Embryonic facial prominence (tissue), 1 donor: ENCODE data around the gene GRWD1.
A peak's percentile ranks its signal among the peaks of the same experiment; 100 is the strongest.

ENCODE experiments used
- DNase-seq: peaks from one replicate; pipeline ENCODE4 v3.0.0-alpha.2; 2016; ENCODE audit errors: extremely low spot score

GRWD1 gene

DNA sequence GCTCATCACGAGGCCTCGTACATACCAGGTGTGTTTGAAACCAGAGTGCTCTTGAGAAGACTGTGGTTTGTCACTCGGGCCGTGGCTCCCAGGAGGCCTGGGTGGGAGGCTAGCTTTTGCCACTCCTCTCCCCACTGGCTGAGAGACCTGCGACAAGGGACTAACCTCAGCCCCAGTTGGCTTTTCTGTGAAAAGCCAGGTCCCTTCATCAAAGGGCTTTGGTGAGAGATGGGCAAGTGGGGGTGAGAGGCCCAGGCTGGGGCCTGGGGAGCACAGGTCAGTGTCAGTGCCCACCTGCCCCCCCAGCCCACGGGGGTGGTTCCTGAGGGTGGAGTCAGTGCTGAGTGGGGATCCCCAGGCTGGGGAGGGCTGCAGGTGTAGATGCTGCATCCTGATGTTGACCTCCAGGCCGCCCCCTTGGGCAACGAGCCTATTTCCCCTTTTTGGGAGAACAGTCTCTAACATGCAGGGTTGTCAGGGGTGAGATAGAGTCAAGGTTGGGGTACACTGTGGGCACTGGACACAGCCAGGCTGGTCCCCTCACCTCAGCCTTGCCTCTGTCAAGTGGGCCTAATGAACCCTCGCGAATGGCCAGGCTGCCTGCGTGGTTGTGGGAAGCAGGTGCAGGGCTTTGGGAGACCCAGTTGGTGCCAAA lies 10.3 kb downstream of the GRWD1 start:
- no peak for DNase-seq

DNA sequence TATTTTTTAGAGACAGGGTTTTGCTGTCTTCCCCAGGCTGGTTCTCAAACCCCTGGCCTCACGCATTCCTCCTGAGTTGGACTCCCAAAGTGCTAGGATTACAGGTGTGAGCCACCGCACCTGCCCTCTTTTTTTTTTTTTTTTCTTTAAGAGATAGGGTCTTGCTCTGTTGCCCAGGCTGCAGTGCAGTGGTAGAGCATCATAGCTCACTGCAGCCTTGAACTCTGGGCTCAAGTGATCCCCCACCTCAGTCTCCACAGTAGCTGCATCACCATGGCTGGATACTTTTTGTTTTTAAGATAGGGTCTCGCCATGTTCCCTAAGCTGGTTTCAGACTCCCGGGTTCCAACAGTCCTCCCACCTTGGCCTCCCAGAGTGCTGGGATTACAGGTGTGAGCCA lies 11.1 kb downstream of the GRWD1 start:
- DNase-seq, result no peak

DNA sequence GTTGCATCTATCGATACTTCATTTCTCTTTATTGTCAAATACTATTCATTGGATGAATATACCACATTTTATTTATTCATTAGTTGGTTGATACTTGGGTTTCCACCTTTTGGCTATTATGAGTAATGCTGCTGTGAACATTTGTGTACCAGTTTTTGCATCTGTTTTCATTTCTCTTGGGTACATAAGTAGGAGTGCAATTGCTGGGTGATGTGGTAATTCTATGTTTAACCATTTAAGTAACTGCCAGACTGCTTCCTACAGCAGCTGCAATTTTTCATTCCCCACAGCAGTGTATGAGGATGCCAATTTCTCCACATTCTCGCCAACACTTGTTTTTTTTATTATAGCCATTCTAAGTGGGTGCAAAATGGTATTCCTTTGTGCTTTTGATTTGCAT lies 12.2 kb downstream of the GRWD1 start:
- no peak for DNase-seq

DNA sequence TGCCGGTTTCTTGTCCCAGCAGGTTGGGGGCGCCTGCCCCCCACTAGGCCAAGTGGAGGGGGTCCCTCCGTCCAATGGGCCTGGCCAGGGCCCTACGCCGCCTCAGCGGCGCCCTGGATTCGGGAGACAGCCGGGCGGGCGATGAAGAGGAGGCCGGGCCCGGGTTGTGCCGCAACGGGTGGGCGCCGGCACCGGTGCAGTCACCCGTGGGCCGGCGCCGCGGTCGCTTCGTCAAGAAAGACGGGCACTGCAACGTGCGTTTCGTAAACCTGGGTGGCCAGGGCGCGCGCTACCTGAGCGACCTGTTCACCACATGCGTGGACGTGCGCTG lies 15.8 kb downstream of the GRWD1 start:
- no peak for DNase-seq

DNA sequence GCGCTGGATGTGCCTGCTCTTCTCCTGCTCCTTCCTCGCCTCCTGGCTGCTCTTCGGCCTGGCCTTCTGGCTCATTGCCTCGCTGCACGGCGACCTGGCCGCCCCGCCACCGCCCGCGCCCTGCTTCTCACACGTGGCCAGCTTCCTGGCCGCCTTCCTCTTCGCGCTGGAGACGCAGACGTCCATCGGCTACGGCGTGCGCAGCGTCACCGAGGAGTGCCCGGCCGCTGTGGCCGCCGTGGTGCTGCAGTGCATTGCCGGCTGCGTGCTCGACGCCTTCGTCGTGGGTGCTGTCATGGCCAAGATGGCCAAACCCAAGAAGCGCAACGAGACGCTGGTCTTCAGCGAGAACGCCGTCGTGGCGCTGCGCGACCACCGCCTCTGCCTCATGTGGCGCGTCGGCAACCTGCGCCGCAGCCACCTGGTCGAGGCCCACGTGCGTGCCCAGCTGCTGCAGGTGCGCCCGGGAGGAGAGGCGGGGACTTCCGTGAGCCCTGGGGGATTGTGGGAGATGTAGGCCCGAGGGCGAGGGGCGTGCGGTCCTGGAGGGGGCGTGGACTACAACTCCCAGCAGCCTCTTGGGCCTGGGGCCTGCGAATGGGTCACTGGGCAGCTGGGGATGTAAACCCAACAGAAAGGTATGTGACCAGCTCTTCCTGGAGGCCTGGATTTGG lies 16.3 kb downstream of the GRWD1 start:
- DNase-seq, result no peak

DNA sequence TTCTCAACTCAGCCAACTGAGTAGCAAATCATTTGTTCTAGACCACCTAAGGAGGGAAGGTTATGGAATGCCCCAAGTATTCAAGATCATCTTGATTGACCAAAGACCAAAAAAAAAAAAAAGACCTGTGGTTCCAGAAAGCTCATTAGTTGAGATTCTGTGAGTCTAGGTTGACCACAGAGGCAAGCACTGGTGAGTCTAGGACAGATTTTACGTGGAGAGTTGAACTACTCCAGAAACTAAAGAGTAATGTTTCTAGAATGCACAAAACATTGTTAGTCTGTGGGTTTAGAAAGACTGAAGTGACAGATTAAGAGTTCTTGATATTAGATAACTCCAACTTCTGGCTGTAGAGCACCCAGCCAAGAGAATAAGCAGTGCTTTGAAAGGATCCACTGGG lies 19.4 kb downstream of the GRWD1 start:
- DNase-seq, result no peak

DNA sequence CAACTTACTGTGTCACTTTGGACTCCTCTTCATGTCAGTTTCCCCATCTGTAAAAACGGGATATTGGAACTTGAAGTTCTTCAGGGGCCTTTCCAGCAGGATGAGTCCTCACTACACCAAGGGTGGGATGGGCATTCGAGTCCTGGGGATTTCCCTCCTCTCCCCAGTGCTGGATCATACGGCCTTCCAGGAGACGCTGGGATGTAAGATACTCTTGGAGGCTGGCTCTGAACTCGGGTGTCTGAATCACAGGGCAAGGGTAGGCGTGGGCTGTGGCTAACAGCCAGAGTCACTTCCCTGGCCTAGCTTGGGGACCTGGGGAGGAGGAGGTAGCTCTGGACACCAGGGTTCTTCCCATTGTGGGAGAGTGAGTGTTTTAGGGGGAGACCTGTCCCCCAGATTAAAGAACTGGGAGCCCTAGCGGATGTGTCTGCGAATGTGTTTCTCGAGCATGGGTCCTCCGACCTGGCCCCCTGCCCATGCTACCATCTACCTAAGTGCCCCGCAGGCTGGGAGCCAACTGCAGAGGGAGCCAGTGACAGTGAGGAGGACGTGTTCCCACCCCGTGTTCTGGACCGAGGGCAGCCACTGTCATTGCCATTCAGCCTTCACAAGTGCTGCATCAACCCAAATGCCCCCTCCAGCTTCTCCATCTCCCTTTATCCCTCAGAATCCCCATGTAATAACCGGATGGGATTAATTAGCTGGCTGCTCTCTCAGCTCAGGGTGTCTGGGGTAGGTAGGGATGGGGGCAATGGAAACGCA lies 21.0 kb downstream of the GRWD1 start:
- no peak for DNase-seq

DNA sequence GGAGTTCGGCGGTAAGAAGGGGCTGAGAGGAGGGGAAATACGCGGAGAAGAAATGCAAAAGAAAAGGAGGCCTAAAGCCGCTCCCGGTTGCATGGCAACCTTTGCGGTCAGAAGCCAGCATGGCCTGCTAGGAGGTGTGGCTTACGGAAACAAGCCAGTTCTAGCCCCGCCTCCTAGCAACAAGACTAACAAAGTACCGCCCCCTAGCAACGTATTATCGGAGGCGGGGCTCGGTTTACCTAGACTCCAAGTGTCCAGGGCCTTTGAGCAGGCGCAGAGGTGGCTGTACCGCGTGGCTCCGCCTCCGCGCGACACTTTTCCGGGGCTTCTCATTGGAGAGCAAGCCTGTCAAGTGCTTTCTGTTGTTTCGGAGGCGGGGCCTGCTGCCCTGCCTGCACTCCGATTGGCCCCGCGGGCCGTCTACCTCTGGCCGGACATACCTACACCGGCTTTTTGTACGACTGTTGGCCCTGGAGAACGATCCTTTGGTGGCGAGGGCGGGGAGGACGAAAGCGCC lies 23.0 kb downstream of the GRWD1 start:
- peak; percentile 99 for DNase-seq

DNA sequence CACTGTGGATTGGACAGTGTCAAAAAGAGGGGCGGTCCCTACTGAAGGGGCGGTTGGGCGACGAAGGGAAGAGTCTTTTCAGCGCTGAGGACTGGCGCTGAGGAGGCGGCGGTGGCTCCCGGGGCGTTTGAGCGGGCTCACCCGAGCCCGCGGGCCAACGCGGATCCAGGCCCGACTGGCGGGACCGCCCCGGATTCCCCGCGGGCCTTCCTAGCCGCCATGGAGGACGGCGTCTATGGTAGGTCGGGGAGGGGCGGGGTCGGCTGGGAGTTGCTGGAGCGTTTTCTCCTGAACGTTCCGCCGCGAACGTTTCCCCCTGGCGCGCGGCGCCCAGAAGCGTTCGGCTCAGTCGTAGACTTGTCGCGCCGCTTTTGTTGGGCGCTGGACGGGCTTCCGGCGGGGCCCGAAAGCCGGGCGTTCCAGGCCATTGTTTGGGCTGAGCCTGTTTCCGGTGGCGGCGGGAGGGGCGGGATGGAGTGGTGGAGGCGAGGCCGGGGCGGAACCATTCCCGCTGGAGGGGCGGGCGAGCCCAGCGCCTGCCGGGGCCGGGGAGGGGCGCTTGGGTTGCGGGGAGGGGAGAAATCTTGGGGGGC lies 23.6 kb downstream of the GRWD1 start, which contains the start of gene CYTH2:
Gene CYTH2, plus strand, starts transcription at position 81 of the 593 bp plus-strand sequence. Its CDS starts 139 bp downstream, at position 220.
- DNase-seq, result no peak

DNA sequence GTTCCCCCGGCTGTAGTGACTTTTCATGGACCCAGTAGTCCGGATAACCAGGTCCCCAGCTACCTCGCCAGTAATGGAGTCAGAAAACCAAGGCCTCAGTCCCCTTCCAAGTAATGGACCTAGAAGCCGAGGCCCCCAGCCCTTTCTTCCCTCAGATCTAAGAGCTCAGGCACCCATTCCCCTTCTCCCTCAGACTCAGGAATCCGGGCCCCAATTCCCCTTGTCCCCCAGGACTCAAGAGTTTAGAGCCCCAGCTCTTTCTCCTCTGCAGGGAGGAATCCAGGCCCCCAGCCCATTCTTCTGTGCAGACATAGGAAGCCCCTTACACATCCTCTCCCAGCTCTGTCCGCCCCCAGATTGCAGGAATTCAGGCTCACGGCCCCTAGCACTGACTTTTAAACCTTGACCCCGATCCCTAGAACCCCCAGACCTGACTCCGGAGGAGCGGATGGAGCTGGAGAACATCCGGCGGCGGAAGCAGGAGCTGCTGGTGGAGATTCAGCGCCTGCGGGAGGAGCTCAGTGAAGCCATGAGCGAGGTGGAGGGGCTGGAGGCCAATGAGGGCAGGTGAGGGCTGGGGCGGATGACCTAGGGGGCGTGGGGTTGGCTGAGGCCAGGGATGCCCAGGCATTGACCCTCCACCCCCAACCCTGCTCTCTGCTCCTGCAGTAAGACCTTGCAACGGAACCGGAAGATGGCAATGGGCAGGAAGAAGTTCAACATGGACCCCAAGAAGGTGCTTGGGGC lies 24.3 kb downstream of the GRWD1 start:
- DNase-seq, result no peak

DNA sequence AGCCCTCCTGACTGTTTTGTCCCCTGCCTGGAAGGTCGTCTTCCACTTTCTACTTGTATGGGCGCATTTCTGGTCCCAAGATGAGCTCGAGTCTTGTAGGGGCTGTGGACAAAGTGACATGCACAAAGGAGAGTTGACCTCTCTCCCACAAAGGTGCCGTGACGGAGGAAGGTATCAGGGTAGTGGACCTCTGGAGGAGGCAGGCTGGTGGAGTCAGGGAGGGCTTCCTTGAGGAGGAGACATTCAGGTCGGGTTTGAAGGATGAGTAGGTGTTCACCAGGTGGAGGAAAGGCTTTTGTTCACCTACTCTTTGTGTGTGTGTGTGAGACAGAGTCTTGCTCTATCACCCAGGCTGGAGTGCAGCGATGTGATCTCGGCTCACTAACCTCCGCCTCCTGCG lies 25.1 kb downstream of the GRWD1 start:
- DNase-seq, result no peak

DNA sequence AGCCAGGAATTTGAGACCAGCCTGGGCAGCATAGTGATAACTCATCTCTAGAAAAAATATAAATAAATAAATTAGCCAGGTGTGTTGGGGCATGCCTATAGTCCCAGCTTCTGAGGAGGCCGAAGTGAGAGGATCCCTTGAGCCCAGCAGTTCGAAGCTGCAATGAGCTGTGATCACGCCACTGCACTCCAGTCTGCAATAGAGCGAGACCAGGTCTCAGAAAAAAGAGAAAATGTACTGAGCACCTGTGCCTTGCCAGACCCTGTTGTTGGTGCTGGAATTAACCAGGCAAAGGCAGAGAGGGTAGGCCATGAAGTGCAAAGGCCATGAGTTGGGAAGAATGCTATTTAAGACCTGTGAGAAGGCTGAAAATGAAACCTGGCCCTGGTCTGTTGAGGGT lies 26.1 kb downstream of the GRWD1 start:
- DNase-seq, result no peak

DNA sequence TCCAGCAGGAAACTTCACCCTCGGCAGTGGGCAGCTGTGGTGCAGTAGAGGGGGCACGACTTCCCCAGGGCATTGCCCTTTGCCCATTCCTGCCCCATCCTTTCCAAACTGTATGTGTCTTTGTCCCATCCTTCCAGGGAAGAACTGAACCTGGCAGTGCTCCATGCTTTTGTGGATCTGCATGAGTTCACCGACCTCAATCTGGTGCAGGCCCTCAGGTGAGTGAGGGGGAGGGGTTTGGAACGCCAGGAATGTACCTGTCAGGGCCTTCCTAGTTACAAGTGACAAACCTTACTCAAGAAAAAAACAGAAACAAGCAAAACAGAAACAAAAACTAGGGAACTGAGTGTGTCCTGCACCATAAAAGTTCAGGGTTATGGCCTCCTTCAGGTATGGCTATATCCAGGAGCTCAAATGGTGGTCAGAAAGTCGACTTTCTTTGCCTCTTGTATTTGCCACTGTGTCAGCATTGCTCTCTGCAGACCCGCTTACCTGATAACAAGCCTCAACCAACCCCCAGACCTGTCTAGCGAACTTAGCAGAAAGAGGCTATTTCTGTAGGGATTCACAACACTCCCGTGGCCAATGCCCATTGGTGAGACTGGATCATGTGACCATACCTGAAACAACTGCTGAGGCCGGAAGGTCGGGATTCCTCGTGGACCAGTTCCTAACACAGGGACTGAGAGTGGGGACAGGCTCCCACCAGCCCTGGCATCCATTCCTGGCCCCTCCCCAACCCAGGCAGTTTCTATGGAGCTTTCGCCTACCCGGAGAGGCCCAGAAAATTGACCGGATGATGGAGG lies 27.6 kb downstream of the GRWD1 start:
- no peak for DNase-seq

DNA sequence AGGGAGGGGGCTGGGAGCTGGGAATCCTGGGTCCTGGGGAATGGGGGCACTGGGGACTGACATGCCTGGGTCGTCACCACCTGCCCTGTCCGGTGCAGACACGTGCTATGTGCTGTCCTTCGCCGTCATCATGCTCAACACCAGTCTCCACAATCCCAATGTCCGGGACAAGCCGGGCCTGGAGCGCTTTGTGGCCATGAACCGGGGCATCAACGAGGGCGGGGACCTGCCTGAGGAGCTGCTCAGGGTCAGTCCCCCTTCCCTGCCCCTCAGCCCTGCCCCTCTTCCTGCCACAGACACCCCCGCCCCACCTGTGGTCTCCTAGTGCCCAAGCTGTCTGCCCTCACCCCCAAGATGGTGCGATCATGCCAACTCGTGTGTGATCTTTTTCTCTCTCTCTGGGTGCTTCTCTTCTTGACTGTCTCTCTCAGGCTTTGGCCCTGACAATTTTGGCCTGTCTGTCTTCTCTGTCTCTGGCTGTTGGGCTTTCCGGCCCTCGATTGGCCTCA lies 28.4 kb downstream of the GRWD1 start:
- no peak for DNase-seq

DNA sequence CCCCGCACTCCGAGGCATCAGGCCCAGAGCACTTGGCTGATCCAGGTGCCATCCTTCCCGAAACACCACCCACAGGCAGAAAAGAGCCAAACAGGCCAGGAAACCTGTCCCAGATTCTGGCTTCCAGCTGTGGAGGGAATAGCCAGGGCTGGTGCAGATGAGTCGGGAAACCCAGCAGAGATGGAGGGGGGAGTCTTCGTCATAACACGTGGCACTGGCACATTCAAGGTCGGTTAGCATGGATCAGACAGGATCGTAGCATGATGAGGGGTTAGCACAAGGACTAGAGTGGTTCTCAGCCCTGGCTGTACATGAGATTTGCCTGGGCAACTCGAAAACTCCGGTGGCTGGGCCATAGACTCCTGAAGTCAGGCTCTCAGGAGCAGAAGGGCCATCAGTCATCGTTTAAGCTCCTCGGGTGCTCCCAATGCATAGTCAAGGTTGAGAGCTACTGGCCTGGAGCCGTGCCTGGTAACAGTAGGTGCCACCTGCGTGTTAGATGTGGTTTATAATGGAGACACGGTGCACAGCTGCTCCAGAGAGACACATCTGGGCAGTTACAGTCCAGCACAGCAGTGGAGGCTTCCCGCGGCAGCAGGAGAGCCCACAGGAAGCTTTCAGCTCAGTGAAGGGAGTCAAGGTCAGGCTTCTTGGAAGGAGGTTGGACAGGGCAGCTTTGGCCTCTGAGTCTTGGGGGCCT lies 29.7 kb downstream of the GRWD1 start:
- no peak for DNase-seq

DNA sequence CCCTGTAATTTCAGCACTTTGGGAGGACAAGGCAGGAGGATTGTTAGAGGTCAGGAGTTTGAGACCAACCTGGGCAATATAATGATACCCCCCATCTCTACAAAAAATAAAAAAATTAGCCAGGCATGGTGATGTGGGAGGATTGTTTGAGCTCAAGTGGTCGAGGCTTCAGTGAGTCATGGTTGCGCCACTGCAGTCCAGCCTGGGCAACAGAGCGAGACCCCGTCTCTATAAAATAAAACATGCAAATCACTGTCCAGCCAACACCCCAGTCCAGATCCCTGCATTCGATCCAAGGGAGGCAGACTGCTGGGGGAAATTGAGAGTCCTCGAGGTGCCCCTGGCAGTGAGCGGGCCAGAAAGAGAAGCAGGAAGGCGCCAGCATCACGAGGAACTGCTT lies 30.4 kb downstream of the GRWD1 start:
- DNase-seq, result no peak

DNA sequence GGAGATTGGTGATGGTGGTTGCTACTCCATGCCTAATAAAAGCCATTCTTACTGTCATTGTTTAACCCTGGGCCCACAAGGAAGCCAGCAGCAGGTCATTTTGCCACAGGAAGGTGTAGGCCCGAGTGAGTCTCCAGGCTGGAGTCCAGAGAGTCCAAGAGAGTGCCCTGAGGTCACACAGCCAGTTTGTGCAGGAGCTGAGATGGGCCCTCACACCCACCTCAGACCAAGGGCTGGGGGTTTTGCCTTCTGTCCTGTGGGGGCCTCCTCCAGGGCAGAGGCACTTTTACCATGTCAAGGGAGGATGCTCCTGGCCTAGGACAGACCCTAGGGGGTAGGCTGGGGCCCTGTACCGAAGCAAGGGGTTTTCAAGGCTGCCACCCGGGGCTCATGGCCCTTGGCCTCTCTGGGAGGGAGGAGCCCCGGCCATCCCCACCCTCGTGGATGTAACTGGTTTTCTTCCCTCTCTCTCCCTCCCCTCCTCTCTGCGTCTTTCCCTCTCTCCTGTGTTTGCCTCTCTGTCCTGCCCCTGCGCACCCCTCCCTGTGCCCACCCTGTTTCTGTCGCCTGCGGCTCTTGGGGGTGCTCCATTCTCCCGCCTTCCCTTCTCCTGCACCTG lies 31.4 kb downstream of the GRWD1 start:
- DNase-seq, result no peak

DNA sequence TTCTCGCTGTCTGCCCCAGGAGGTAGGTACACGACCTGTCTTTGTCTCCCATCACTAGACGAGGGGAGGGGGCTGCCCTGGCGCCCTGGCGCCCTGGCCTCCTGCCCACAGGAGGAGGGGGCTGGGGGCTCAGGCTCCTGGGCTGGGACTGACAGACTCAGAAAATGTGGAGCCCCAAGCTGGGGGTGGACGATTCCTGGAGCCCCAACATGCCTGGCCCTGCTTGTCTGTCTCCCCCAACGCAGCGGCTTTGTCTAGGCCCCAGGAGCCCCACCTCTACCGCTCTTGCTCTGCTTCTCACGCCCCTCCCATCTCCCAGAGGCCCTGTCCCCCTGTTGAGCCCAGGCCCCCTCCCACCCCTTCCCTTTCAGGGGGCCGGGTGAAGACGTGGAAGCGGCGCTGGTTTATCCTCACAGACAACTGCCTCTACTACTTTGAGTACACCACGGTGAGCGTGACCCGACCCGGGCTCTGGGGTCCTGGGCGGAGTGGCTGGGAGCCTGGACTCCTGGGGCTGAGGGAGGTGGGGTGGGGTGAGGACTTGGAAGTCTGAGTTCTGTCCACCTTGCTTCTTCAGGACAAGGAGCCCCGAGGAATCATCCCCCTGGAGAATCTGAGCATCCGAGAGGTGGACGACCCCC lies 32.0 kb downstream of the GRWD1 start:
- DNase-seq, result no peak
